Measurements from ENCODE around the gene MYL4. TPM values are rescaled to one million over a fixed set of nuclear protein-coding genes. Genes with fewer than 3 reads are reported as not detected.

MYL4 gene
- total and polyA plus RNA-seq, 10 of the 15 experiments (the other 5 are each of a cell fraction or from before 2014, with no cell fraction given), result 0.23 to 1.6 (median 0.58) TPM; not detected in 3

- TF ChIP-seq FOS (IDR thresholded peaks at IDR 0.05; ENCODE audit: borderline replicate concordance, extremely low read depth, insufficient read length) (no peak), RB1 (IDR thresholded peaks at IDR 0.05; ENCODE audit: borderline replicate concordance) (peak; percentile 47; the same call in 1 of the 2 replicates), BCLAF1 (IDR thresholded peaks at IDR 0.05) (0 out of 2 replicates have a peak, but pooled peaks have one; percentile 41), MTA3 (IDR thresholded peaks at IDR 0.05; ENCODE audit: borderline replicate concordance, low read length) (no peak), GATAD2B (conservative IDR thresholded peaks at IDR 0.05; ENCODE audit: low read depth) (peak; percentile 91; the same call in 1 of the 2 replicates), NKRF (conservative IDR thresholded peaks at IDR 0.05) (peak; percentile 70; the same call in 1 of the 2 replicates), ATF3 (IDR thresholded peaks at IDR 0.05; ENCODE audit: borderline replicate concordance, extremely low read depth, low read depth, low read length) (no peak)
Observed at GRCh38 chr17:47253541-47254402, 44.6 kb downstream of the MYL4 start, which contains the start of gene ITGB3 (continued).

Measured in GM12878 (cell line).